ENCODE measurements around the gene PLEKHA3.
A peak's percentile ranks its signal among the peaks of the same experiment; 100 is the strongest.

Gene PLEKHA3

GRCh38 chr2:178477443-178478129, 2.7 kb upstream of the PLEKHA3 start:
- in situ Hi-C loops (cut with MboI; ENCODE audit: low pct_unique_long_range_greater_than_20kb, low sequenced_read_pairs) = no loop called here
- DNase-seq = no peak

- no peak for DNase-seq
- in situ Hi-C loops (cut with MboI; ENCODE audit: low pct_unique_long_range_greater_than_20kb, low sequenced_read_pairs) = no loop called here
Measured at GRCh38 chr2:178478130-178478438, 2.2 kb upstream of the PLEKHA3 start.

GRCh38 chr2:178478439-178479274, 1.6 kb upstream of the PLEKHA3 start, which contains the start of gene FKBP7:
FKBP7 (minus strand) TSS chr2:178478600; CDS start chr2:178478499, 101 bp downstream.
- DNase-seq = peak; percentile 86
- in situ Hi-C loops (cut with MboI; ENCODE audit: low pct_unique_long_range_greater_than_20kb, low sequenced_read_pairs) = no loop called here

GRCh38 chr2:178479275-178479616, 1.0 kb upstream of the PLEKHA3 start:
- in situ Hi-C loops (cut with MboI; ENCODE audit: low pct_unique_long_range_greater_than_20kb, low sequenced_read_pairs) = no loop called here
- DNase-seq = no peak

GRCh38 chr2:178479758-178480226, 465 bp upstream of the PLEKHA3 start:
- no peak for DNase-seq
- in situ Hi-C loops (cut with MboI; ENCODE audit: low pct_unique_long_range_greater_than_20kb, low sequenced_read_pairs) = no loop called here

- in situ Hi-C loops (cut with MboI; ENCODE audit: low pct_unique_long_range_greater_than_20kb, low sequenced_read_pairs) = no loop called here
Measured at GRCh38 chr2:178482437-178482836, 2.2 kb downstream of the PLEKHA3 start.

GRCh38 chr2:178484245-178485041, 4.2 kb downstream of the PLEKHA3 start:
- in situ Hi-C loops (cut with MboI; ENCODE audit: low pct_unique_long_range_greater_than_20kb, low sequenced_read_pairs) = no loop called here
- no peak for DNase-seq

More at GRCh38 chr2:178482437-178482836, 2.2 kb downstream of the PLEKHA3 start:
- no peak for DNase-seq

- DNase-seq = no peak
- in situ Hi-C loops (cut with MboI; ENCODE audit: low pct_unique_long_range_greater_than_20kb, low sequenced_read_pairs) = no loop called here
Measured at GRCh38 chr2:178485356-178485755, 5.1 kb downstream of the PLEKHA3 start.

GRCh38 chr2:178491612-178492011, 11.4 kb downstream of the PLEKHA3 start:
- in situ Hi-C loops (cut with MboI; ENCODE audit: low pct_unique_long_range_greater_than_20kb, low sequenced_read_pairs) = no loop called here
- DNase-seq = no peak

GRCh38 chr2:178496049-178496448, 15.8 kb downstream of the PLEKHA3 start:
- in situ Hi-C loops (cut with MboI; ENCODE audit: low pct_unique_long_range_greater_than_20kb, low sequenced_read_pairs) = no loop called here
- no peak for DNase-seq

- DNase-seq = no peak
- in situ Hi-C loops (cut with MboI; ENCODE audit: low pct_unique_long_range_greater_than_20kb, low sequenced_read_pairs) = no loop called here
Measured at GRCh38 chr2:178498137-178498536, 17.9 kb downstream of the PLEKHA3 start.

- DNase-seq = no peak
- in situ Hi-C loops (cut with MboI; ENCODE audit: low pct_unique_long_range_greater_than_20kb, low sequenced_read_pairs) = no loop called here
Measured at GRCh38 chr2:178499640-178500039, 19.4 kb downstream of the PLEKHA3 start.

GRCh38 chr2:178502751-178503150, 22.5 kb downstream of the PLEKHA3 start:
- in situ Hi-C loops (cut with MboI; ENCODE audit: low pct_unique_long_range_greater_than_20kb, low sequenced_read_pairs) = no loop called here
- DNase-seq = no peak

- in situ Hi-C loops (cut with MboI; ENCODE audit: low pct_unique_long_range_greater_than_20kb, low sequenced_read_pairs) = no loop called here
- DNase-seq = no peak
Measured at GRCh38 chr2:178506101-178506500, 25.8 kb downstream of the PLEKHA3 start.

- in situ Hi-C loops (cut with MboI; ENCODE audit: low pct_unique_long_range_greater_than_20kb, low sequenced_read_pairs) = no loop called here
- no peak for DNase-seq
Measured at GRCh38 chr2:178506524-178506923, 26.3 kb downstream of the PLEKHA3 start.

GRCh38 chr2:178506949-178507348, 26.7 kb downstream of the PLEKHA3 start:
- in situ Hi-C loops (cut with MboI; ENCODE audit: low pct_unique_long_range_greater_than_20kb, low sequenced_read_pairs) = no loop called here
- no peak for DNase-seq

GRCh38 chr2:178508646-178509045, 28.4 kb downstream of the PLEKHA3 start:
- in situ Hi-C loops (cut with MboI; ENCODE audit: low pct_unique_long_range_greater_than_20kb, low sequenced_read_pairs) = no loop called here
- DNase-seq = no peak

GRCh38 chr2:178510384-178510783, 30.1 kb downstream of the PLEKHA3 start:
- no peak for DNase-seq
- in situ Hi-C loops (cut with MboI; ENCODE audit: low pct_unique_long_range_greater_than_20kb, low sequenced_read_pairs) = no loop called here

GRCh38 chr2:178512484-178512883, 32.2 kb downstream of the PLEKHA3 start:
- in situ Hi-C loops (cut with MboI; ENCODE audit: low pct_unique_long_range_greater_than_20kb, low sequenced_read_pairs) = no loop called here
- no peak for DNase-seq

- in situ Hi-C loops (cut with MboI; ENCODE audit: low pct_unique_long_range_greater_than_20kb, low sequenced_read_pairs) = no loop called here
- no peak for DNase-seq
Measured at GRCh38 chr2:178513876-178514275, 33.6 kb downstream of the PLEKHA3 start.

All from KBM-7 (cell line).